HCT116 (cell line): Measurements from ENCODE around the gene AHNAK.

Experiments used
- POLR2A ChIP-seq: IDR thresholded peaks from 2 replicates; pipeline ENCODE4 v1.7.0; 2011; ENCODE audit warnings: borderline replicate concordance; ENCODE audit not compliant: insufficient read depth, insufficient read length; ENCODE audit errors: extremely low read depth
- RAD21 ChIP-seq: IDR thresholded peaks from 2 replicates; pipeline ENCODE4 v1.6.1; 2012; ENCODE audit warnings: low read depth, mild to moderate bottlenecking
- ZNF274 ChIP-seq: fragments of 200-500 bp; sonication (Bioruptor generic); IDR thresholded peaks from 2 replicates; pipeline ENCODE4 v1.6.1; 2014; ENCODE audit warnings: mild to moderate bottlenecking, low read depth, low read length, inconsistent platforms
- TF ChIP-seq, protein P1 (sequence below): IDR thresholded peaks from 2 replicates; pipeline ENCODE4 v1.6.1; 2012
- TF ChIP-seq, protein P2 (sequence below), 3 experiments: fragments of 200-600 bp in 1 of 3; sonication (generic) in 1 of 3; IDR thresholded peaks in 2 of 3; conservative IDR thresholded peaks in 1 of 3; 2 replicates each; pipeline ENCODE4 v1.5.1; 2012 to 2017; ENCODE audit warnings: low read depth in 2 of 3, low read length in 2 of 3, antibody characterized with exemption in 1 of 3, borderline replicate concordance in 1 of 3, control low read depth in 1 of 3, mild to moderate bottlenecking in 1 of 3, mixed read lengths in 1 of 3, mixed run types in 1 of 3, moderate library complexity in 1 of 3; ENCODE audit not compliant: insufficient read depth in 1 of 3
- TF ChIP-seq, protein P3 (sequence below): IDR thresholded peaks from 2 replicates; pipeline ENCODE4 v1.6.1; 2012; ENCODE audit warnings: low read depth

DNA sequence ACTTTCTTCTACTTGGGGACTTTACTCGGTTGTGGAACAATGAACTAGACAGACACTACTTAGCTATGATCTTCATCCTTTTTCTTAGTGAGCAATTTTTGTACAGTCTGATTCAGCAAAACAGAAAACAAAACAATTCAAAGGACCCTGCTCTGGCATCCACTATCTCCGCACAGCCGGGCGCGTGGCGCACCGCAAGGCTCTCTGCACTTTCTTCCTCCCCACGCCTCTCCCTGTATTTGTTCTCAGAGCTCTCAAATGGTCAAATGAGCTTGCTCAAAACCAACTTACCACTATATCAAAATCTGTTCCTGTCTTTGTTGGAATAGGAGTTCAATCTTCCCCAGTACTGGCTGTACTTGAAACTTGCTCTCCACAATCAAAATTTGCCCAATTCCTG is 19.6 kb upstream of the AHNAK start:
- TF ChIP-seq ZNF274 (no peak), RAD21 (no peak), POLR2A (no peak)
- TF ChIP-seq, protein P1, sequence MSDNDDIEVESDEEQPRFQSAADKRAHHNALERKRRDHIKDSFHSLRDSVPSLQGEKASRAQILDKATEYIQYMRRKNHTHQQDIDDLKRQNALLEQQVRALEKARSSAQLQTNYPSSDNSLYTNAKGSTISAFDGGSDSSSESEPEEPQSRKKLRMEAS, result no peak
- TF ChIP-seq, protein P2, sequence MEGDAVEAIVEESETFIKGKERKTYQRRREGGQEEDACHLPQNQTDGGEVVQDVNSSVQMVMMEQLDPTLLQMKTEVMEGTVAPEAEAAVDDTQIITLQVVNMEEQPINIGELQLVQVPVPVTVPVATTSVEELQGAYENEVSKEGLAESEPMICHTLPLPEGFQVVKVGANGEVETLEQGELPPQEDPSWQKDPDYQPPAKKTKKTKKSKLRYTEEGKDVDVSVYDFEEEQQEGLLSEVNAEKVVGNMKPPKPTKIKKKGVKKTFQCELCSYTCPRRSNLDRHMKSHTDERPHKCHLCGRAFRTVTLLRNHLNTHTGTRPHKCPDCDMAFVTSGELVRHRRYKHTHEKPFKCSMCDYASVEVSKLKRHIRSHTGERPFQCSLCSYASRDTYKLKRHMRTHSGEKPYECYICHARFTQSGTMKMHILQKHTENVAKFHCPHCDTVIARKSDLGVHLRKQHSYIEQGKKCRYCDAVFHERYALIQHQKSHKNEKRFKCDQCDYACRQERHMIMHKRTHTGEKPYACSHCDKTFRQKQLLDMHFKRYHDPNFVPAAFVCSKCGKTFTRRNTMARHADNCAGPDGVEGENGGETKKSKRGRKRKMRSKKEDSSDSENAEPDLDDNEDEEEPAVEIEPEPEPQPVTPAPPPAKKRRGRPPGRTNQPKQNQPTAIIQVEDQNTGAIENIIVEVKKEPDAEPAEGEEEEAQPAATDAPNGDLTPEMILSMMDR (IDR thresholded peaks at IDR 0.05 in 2 of 3, conservative IDR thresholded peaks at IDR 0.05 in 1 of 3; ENCODE audit: borderline replicate concordance in 1 of 3, insufficient read depth in 1 of 3, low read depth in 2 of 3, low read length in 2 of 3), result no peak
- TF ChIP-seq, protein P3, sequence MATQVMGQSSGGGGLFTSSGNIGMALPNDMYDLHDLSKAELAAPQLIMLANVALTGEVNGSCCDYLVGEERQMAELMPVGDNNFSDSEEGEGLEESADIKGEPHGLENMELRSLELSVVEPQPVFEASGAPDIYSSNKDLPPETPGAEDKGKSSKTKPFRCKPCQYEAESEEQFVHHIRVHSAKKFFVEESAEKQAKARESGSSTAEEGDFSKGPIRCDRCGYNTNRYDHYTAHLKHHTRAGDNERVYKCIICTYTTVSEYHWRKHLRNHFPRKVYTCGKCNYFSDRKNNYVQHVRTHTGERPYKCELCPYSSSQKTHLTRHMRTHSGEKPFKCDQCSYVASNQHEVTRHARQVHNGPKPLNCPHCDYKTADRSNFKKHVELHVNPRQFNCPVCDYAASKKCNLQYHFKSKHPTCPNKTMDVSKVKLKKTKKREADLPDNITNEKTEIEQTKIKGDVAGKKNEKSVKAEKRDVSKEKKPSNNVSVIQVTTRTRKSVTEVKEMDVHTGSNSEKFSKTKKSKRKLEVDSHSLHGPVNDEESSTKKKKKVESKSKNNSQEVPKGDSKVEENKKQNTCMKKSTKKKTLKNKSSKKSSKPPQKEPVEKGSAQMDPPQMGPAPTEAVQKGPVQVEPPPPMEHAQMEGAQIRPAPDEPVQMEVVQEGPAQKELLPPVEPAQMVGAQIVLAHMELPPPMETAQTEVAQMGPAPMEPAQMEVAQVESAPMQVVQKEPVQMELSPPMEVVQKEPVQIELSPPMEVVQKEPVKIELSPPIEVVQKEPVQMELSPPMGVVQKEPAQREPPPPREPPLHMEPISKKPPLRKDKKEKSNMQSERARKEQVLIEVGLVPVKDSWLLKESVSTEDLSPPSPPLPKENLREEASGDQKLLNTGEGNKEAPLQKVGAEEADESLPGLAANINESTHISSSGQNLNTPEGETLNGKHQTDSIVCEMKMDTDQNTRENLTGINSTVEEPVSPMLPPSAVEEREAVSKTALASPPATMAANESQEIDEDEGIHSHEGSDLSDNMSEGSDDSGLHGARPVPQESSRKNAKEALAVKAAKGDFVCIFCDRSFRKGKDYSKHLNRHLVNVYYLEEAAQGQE, result no peak
